Left lung (tissue), 10 donors: ENCODE data around the gene EFNA5. TPM values are rescaled to one million over a fixed set of nuclear protein-coding genes. Genes with fewer than 3 reads are reported as not detected.

Source experiments
- ATAC-seq: fragments of 200-7000 bp; cut with Tn5 transposase; one replicate; pipeline ENCODE4 v1.9.1; 2020; ENCODE audit warnings: moderate library complexity
- DNase-seq, 4 donors: peaks; one replicate each; pipeline ENCODE4 v3.0.0-alpha.2; 2013 to 2020
- H3K27ac ChIP-seq, 2 donors: fragments of 200-600 bp; sonication (generic) in 1 of 2; one replicate each; pipeline versions ENCODE4 v1.5.0 to v1.8.0; 2020 to 2021
- H3K27me3 ChIP-seq, 2 donors: fragments of 200-600 bp; sonication (generic) in 1 of 2; one replicate each; pipeline versions ENCODE4 v1.5.0 to v1.8.0; 2020 to 2021
- H3K36me3 ChIP-seq, 2 donors: fragments of 200-600 bp; sonication (generic) in 1 of 2; one replicate each; pipeline versions ENCODE4 v1.5.0 to v1.8.0; 2020 to 2021
- H3K4me1 ChIP-seq, 2 donors: fragments of 200-600 bp; one replicate each; pipeline ENCODE4 v1.8.0; 2021
- H3K4me3 ChIP-seq, 2 donors: fragments of 200-600 bp; sonication (generic) in 1 of 2; one replicate each; pipeline versions ENCODE4 v1.5.0 to v1.8.0; 2020 to 2021; ENCODE audit warnings: mild to moderate bottlenecking in 1 of 2
- H3K9me3 ChIP-seq, 2 donors: fragments of 200-600 bp; sonication (generic) in 1 of 2; one replicate each; pipeline versions ENCODE4 v1.5.0 to v1.8.0; 2020 to 2021
- CTCF ChIP-seq, 2 donors: fragments of 200-600 bp; sonication (generic) in 1 of 2; IDR thresholded peaks; one replicate each; pipeline versions ENCODE4 v1.5.0 to v1.8.0; 2021; ENCODE audit warnings: antibody characterized with exemption in 2 of 2
- intact Hi-C, 2 donors: fragments of 100-400 bp; cut with DNase I; formaldehyde crosslinking; loops; one replicate each; pipeline versions ENCODE4 v1.11.2 to v1.14.2; 2022
- polyA plus RNA-seq, 6 donors: library from polyadenylated mRNA; unstranded; fragments of 120-200 nt; gene quantifications; one replicate each; pipeline ENCODE4 v1.2.1, GENCODE V29; 2013; ENCODE audit not compliant: insufficient read length in 6 of 6
- total RNA-seq, 2 donors: library from RNA; stranded (reverse); fragmentation: NEBNext Ultra II Directional; extraction: Animal tissue kit (Norgen Biotek cat#: 25700); gene quantifications; one replicate each; pipeline ENCODE4 v1.2.1, GENCODE V29; 2021
- donor health status: DM: no; HTN: yes; CAD: no.
- donor health status: DM: no; HTN: no; CAD: no.

EFNA5 gene
- total and polyA plus RNA-seq, 8 donors: 8.8 to 28.3 (median 22.8) TPM

- Histone ChIP-seq H3K4me1 (no peaks in the 10 kb centered on the region), H3K36me3 (no peaks in the 10 kb centered on the region), H3K4me3 (no peak overlapping the region), H3K27me3 (no peaks in the 10 kb centered on the region), H3K9me3 (no peaks in the 10 kb centered on the region), H3K27ac (no peak overlapping the region)
- ATAC-seq: no peak
- no peak for DNase-seq
- intact Hi-C loops: no loop called here
- no peak for TF ChIP-seq CTCF (IDR thresholded peaks at IDR 0.05)
These were observed 332.4 kb downstream of the EFNA5 start for GRCh38 chr5:107338335-107338734.

- no peak for DNase-seq
- intact Hi-C loops: no loop called here
- H3K9me3 ChIP-seq: no peaks in the 10 kb centered on the region
- H3K4me3 ChIP-seq: no peak overlapping the region
- H3K4me1 ChIP-seq: no peaks in the 10 kb centered on the region
- no peak overlapping the region for H3K27ac ChIP-seq
- ATAC-seq: no peak
- H3K27me3 ChIP-seq: no peaks in the 10 kb centered on the region
- H3K36me3 ChIP-seq: no peaks in the 10 kb centered on the region
- TF ChIP-seq CTCF (IDR thresholded peaks at IDR 0.05): no peak
These were observed 333.5 kb downstream of the EFNA5 start for GRCh38 chr5:107337281-107337680.

- Histone ChIP-seq H3K27ac (no peak overlapping the region), H3K4me3 (no peak overlapping the region), H3K36me3 (no peaks in the 10 kb centered on the region), H3K9me3 (no peaks in the 10 kb centered on the region), H3K4me1 (no peaks in the 10 kb centered on the region), H3K27me3 (no peaks in the 10 kb centered on the region)
- TF ChIP-seq CTCF (IDR thresholded peaks at IDR 0.05): no peak
- DNase-seq (no peak), ATAC-seq (no peak)
- intact Hi-C loops: no loop called here
These were observed 338.9 kb downstream of the EFNA5 start for GRCh38 chr5:107331882-107332281.

- Histone ChIP-seq H3K4me3 (no peak overlapping the region), H3K9me3 (no peaks in the 10 kb centered on the region), H3K36me3 (no peaks in the 10 kb centered on the region), H3K4me1 (no peaks in the 10 kb centered on the region), H3K27me3 (no peaks in the 10 kb centered on the region), H3K27ac (no peak overlapping the region)
- intact Hi-C loops: no loop called here
- no peak for ATAC-seq
- no peak for DNase-seq
- TF ChIP-seq CTCF (IDR thresholded peaks at IDR 0.05): no peak
These were observed 339.4 kb downstream of the EFNA5 start for GRCh38 chr5:107331312-107331711.

GRCh38 chr5:107330903-107331302, 339.8 kb downstream of the EFNA5 start:
- Histone ChIP-seq H3K36me3 (no peaks in the 10 kb centered on the region), H3K9me3 (no peaks in the 10 kb centered on the region), H3K4me3 (no peak overlapping the region), H3K27me3 (no peaks in the 10 kb centered on the region), H3K4me1 (no peaks in the 10 kb centered on the region), H3K27ac (no peak overlapping the region)
- intact Hi-C loops: no loop called here
- no peak for ATAC-seq
- no peak for DNase-seq
- TF ChIP-seq CTCF (IDR thresholded peaks at IDR 0.05): no peak
